GM18499 (cell line): ENCODE results near the gene PAM.

Experiments
- ATAC-seq: cut with Tn5 transposase; IDR thresholded peaks from one replicate; pipeline ENCODE4 v1.9.1; 2021; ENCODE audit warnings: moderate number of reproducible peaks; ENCODE audit not compliant: insufficient read depth, unreplicated experiment

PAM gene

GRCh38 chr5:102802708-102803458 lies 47.8 kb downstream of the PAM start:
- no peak for ATAC-seq

GRCh38 chr5:102807878-102808502 lies 52.9 kb downstream of the PAM start:
- no peak for ATAC-seq

- no peak for ATAC-seq
Measured at GRCh38 chr5:102809033-102809432, 53.9 kb downstream of the PAM start.

GRCh38 chr5:102811972-102812371 lies 56.9 kb downstream of the PAM start:
- ATAC-seq = no peak

GRCh38 chr5:102813740-102814139 lies 58.6 kb downstream of the PAM start:
- ATAC-seq = no peak

GRCh38 chr5:102815084-102815483 lies 60.0 kb downstream of the PAM start:
- ATAC-seq = no peak

GRCh38 chr5:102815540-102816332 lies 60.6 kb downstream of the PAM start:
- no peak for ATAC-seq

- ATAC-seq = no peak
Measured at GRCh38 chr5:102818345-102818744, 63.2 kb downstream of the PAM start.

- ATAC-seq = no peak
Measured at GRCh38 chr5:102818934-102819333, 63.8 kb downstream of the PAM start.

- ATAC-seq = no peak
Measured at GRCh38 chr5:102819634-102820033, 64.5 kb downstream of the PAM start.

GRCh38 chr5:102823441-102823874 lies 68.4 kb downstream of the PAM start:
- ATAC-seq = no peak

- ATAC-seq = no peak
Measured at GRCh38 chr5:102826629-102827028, 71.5 kb downstream of the PAM start.

- no peak for ATAC-seq
Measured at GRCh38 chr5:102830241-102830640, 75.1 kb downstream of the PAM start.

GRCh38 chr5:102832445-102832844 lies 77.3 kb downstream of the PAM start:
- no peak for ATAC-seq

GRCh38 chr5:102833146-102833545 lies 78.0 kb downstream of the PAM start:
- ATAC-seq = no peak

GRCh38 chr5:102834438-102834964 lies 79.4 kb downstream of the PAM start:
- no peak for ATAC-seq

- no peak for ATAC-seq
Measured at GRCh38 chr5:102835717-102836116, 80.6 kb downstream of the PAM start.

GRCh38 chr5:102841021-102841420 lies 85.9 kb downstream of the PAM start:
- no peak for ATAC-seq

- no peak for ATAC-seq
Measured at GRCh38 chr5:102843997-102844396, 88.9 kb downstream of the PAM start.

- no peak for ATAC-seq
Measured at GRCh38 chr5:102845041-102845440, 89.9 kb downstream of the PAM start.

- no peak for ATAC-seq
Measured at GRCh38 chr5:102850503-102850902, 95.4 kb downstream of the PAM start.
